H1 (cell line): Measurements from ENCODE around the gene DOCK11. TPM values are rescaled to one million over a fixed set of nuclear protein-coding genes. Genes with fewer than 3 reads are reported as not detected.

ENCODE experiments used
- CTCF ChIA-PET: fragments of 300-600 bp; sonication (Branson Sonifier 250); formaldehyde crosslinking; loops from one replicate; lab custom pipeline; 2021; ENCODE audit not compliant: partially characterized antibody; lab: Charles Lee
- POLR2A ChIA-PET: fragments of 300-600 bp; sonication (Branson Sonifier 250); formaldehyde crosslinking; loops from one replicate; lab custom pipeline; 2021; ENCODE audit warnings: inconsistent platforms; ENCODE audit not compliant: partially characterized antibody; lab: Charles Lee
- DNase-seq, 2 experiments: peaks; one replicate each; pipeline versions ENCODE4 v3.0.0 to v3.0.0-alpha.2; 2010 to 2022; ENCODE audit warnings: low spot score in 2 of 2, low read depth in 1 of 2, mixed read lengths in 1 of 2
- FAIRE-seq: peaks from 2 replicates; lab custom pipeline; 2011; peaks lifted over from hg19 to GRCh38; lab: Jason Lieb, UNC
- H2AFZ ChIP-seq: 2 replicates; pipeline ENCODE4 v1.8.1; 2012; ENCODE audit warnings: low read length, inconsistent platforms
- H2AK5ac ChIP-seq: 2 replicates; pipeline ENCODE4 v1.6.1; 2013; ENCODE audit warnings: low read depth, low read length
- H2BK120ac ChIP-seq: replicated peaks from 2 replicates; pipeline ENCODE3; 2013; ENCODE audit warnings: low read depth, low read length, inconsistent platforms
- H2BK12ac ChIP-seq: 2 replicates; pipeline ENCODE4 v1.6.1; 2013; ENCODE audit warnings: low read depth, low read length
- H2BK15ac ChIP-seq: 2 replicates; pipeline ENCODE4 v1.6.1; 2013; ENCODE audit warnings: low read length
- H2BK20ac ChIP-seq: 2 replicates; pipeline ENCODE4 v1.6.1; 2013; ENCODE audit warnings: low read length
- H2BK5ac ChIP-seq: 2 replicates; pipeline ENCODE4 v1.6.1; 2013; ENCODE audit warnings: low read depth, low read length
- H3K14ac ChIP-seq: 2 replicates; pipeline ENCODE4 v1.6.1; 2013; ENCODE audit warnings: inconsistent platforms; ENCODE audit not compliant: insufficient read length
- H3K18ac ChIP-seq: 2 replicates; pipeline ENCODE4 v1.6.1; 2013; ENCODE audit warnings: low read length; ENCODE audit errors: extremely low read depth
- H3K23ac ChIP-seq: 2 replicates; pipeline ENCODE4 v1.6.1; 2013; ENCODE audit warnings: inconsistent platforms; ENCODE audit not compliant: insufficient read length
- H3K23me2 ChIP-seq: 2 replicates; pipeline ENCODE4 v1.6.1; 2013; ENCODE audit warnings: low read depth, low read length
- H3K27ac ChIP-seq: 2 replicates; pipeline ENCODE4 v1.6.1; 2011; ENCODE audit warnings: low read depth, low read length, inconsistent platforms
- H3K27me3 ChIP-seq, 4 experiments: replicated peaks in 1 of 4; 1 replicate in 1 of 4; 2 replicates in 3 of 4; pipeline versions ENCODE4 v1.6.1 to v1.8.1; 2011 to 2013; ENCODE audit warnings: low read length in 3 of 4, mild to moderate bottlenecking in 3 of 4, inconsistent platforms in 2 of 4, mixed read lengths in 2 of 4, moderate library complexity in 1 of 4; ENCODE audit not compliant: control insufficient read depth in 3 of 4, insufficient read depth in 3 of 4; ENCODE audit errors: extremely low read depth in 1 of 4
- H3K36me3 ChIP-seq, 4 experiments: 2 replicates each; pipeline versions ENCODE4 v1.6.1 to v1.8.1; 2011 to 2013; ENCODE audit warnings: mild to moderate bottlenecking in 4 of 4, low read length in 3 of 4, moderate library complexity in 2 of 4, control low read depth in 1 of 4, inconsistent platforms in 1 of 4; ENCODE audit not compliant: insufficient read depth in 4 of 4, control insufficient read depth in 2 of 4
- H3K4ac ChIP-seq: replicated peaks from 2 replicates; pipeline ENCODE3; 2013; ENCODE audit warnings: low read length, low read depth, mixed read lengths, inconsistent platforms; ENCODE audit not compliant: insufficient read length
- H3K4me1 ChIP-seq, 4 experiments: replicated peaks in 1 of 4; 1 replicate in 1 of 4; 2 replicates in 3 of 4; pipeline versions ENCODE4 v1.6.1 to v1.8.1; 2011 to 2013; ENCODE audit warnings: low read length in 3 of 4, inconsistent platforms in 2 of 4, mixed read lengths in 1 of 4; ENCODE audit not compliant: insufficient read depth in 4 of 4, control insufficient read depth in 3 of 4
- H3K4me2 ChIP-seq, 2 experiments: 2 replicates each; pipeline versions ENCODE4 v1.6.1 to v1.8.1; 2011 to 2013; ENCODE audit warnings: low read depth in 2 of 2, low read length in 2 of 2, control low read depth in 1 of 2, inconsistent platforms in 1 of 2, mild to moderate bottlenecking in 1 of 2; ENCODE audit not compliant: insufficient read depth in 1 of 2
- H3K4me3 ChIP-seq, 4 experiments: fragments of 200-600, 300-600 bp in 1 of 4; sonication (generic), shearing (Covaris generic), sonication (Bioruptor Twin) in 1 of 4; 2 replicates each; pipeline versions ENCODE4 v1.5.1 to v1.8.1; 2011 to 2016; ENCODE audit warnings: low read length in 4 of 4, low read depth in 3 of 4, control low read depth in 2 of 4, inconsistent platforms in 2 of 4, mild to moderate bottlenecking in 2 of 4, mixed read lengths in 1 of 4, moderate library complexity in 1 of 4; ENCODE audit not compliant: insufficient read depth in 2 of 4; ENCODE audit errors: extremely low read depth in 1 of 4
- H3K56ac ChIP-seq: replicated peaks from 2 replicates; pipeline ENCODE3; 2013; ENCODE audit warnings: low read depth, mild to moderate bottlenecking, mixed read lengths, low read length, inconsistent platforms; ENCODE audit not compliant: insufficient read length
- H3K79me1 ChIP-seq: 2 replicates; pipeline ENCODE4 v1.6.1; 2013; ENCODE audit warnings: low read depth, low read length, control low read depth
- H3K79me2 ChIP-seq, 2 experiments: 2 replicates each; pipeline versions ENCODE4 v1.6.1 to v1.8.1; 2012 to 2013; ENCODE audit warnings: low read length in 2 of 2, mild to moderate bottlenecking in 2 of 2, inconsistent platforms in 1 of 2; ENCODE audit not compliant: insufficient read depth in 2 of 2, control insufficient read depth in 1 of 2
- H3K9ac ChIP-seq, 4 experiments: replicated peaks in 1 of 4; 1 replicate in 1 of 4; 2 replicates in 3 of 4; pipeline versions ENCODE4 v1.6.1 to v1.8.1; 2011 to 2013; ENCODE audit warnings: low read depth in 3 of 4, low read length in 3 of 4, control low read depth in 2 of 4, mild to moderate bottlenecking in 2 of 4, moderate library complexity in 2 of 4, inconsistent platforms in 1 of 4; ENCODE audit errors: extremely low read depth in 1 of 4
- H3K9me3 ChIP-seq, 2 experiments: 2 replicates each; pipeline versions ENCODE4 v1.6.1 to v1.8.1; 2012 to 2013; ENCODE audit warnings: mild to moderate bottlenecking in 2 of 2, moderate library complexity in 2 of 2, control low read depth in 1 of 2, inconsistent platforms in 1 of 2, low read depth in 1 of 2, low read length in 1 of 2, mixed read lengths in 1 of 2; ENCODE audit not compliant: insufficient read depth in 2 of 2
- H4K20me1 ChIP-seq, 2 experiments: replicated peaks in 1 of 2; 2 replicates each; pipeline versions ENCODE3 to v1.8.1; 2011 to 2013; ENCODE audit warnings: inconsistent platforms in 2 of 2, low read length in 2 of 2, mild to moderate bottlenecking in 1 of 2; ENCODE audit not compliant: insufficient read depth in 2 of 2, control insufficient read depth in 1 of 2
- H4K5ac ChIP-seq: 2 replicates; pipeline ENCODE4 v1.6.1; 2013; ENCODE audit warnings: low read length, low read depth, mixed read lengths, inconsistent platforms; ENCODE audit not compliant: insufficient read length
- H4K8ac ChIP-seq: 2 replicates; pipeline ENCODE4 v1.8.0; 2013; ENCODE audit warnings: mild to moderate bottlenecking, moderate library complexity, low read length, inconsistent platforms; ENCODE audit not compliant: insufficient read depth; ENCODE audit errors: extremely low read depth
- H4K91ac ChIP-seq: replicated peaks from 2 replicates; pipeline ENCODE3; 2013; ENCODE audit warnings: low read length, mixed read lengths, inconsistent platforms; ENCODE audit not compliant: insufficient read length
- EP300 ChIP-seq, 2 experiments: IDR thresholded peaks; 1 replicate in 1 of 2; 2 replicates in 1 of 2; pipeline ENCODE4 v1.6.1; 2011 to 2012; ENCODE audit warnings: low read depth in 2 of 2, low read length in 2 of 2, mild to moderate bottlenecking in 2 of 2, borderline replicate concordance in 1 of 2, inconsistent platforms in 1 of 2, moderate library complexity in 1 of 2
- EZH2 ChIP-seq: fragments of 200-600 bp; sonication (generic); IDR thresholded peaks from 2 replicates; pipeline ENCODE4 v1.7.1; 2012; ENCODE audit warnings: low read depth, mild to moderate bottlenecking, moderate library complexity, low read length, inconsistent platforms; ENCODE audit not compliant: severe bottlenecking
- SAP30 ChIP-seq: fragments of 300-600 bp; sonication (generic); IDR thresholded peaks from 2 replicates; pipeline ENCODE4 v1.7.1; 2012; ENCODE audit warnings: low read length, moderate library complexity, mild to moderate bottlenecking, inconsistent platforms; ENCODE audit not compliant: insufficient read depth, insufficient replicate concordance
- SIRT6 ChIP-seq: IDR thresholded peaks from one replicate; pipeline ENCODE4 v1.7.1; 2012; ENCODE audit warnings: low read length, inconsistent platforms
- SP1 ChIP-seq: IDR thresholded peaks from 2 replicates; pipeline ENCODE4 v1.6.1; 2011; ENCODE audit warnings: low read depth, low read length
- TAF1 ChIP-seq: IDR thresholded peaks from 2 replicates; pipeline ENCODE4 v1.6.1; 2011; ENCODE audit warnings: mild to moderate bottlenecking, low read depth, low read length
- WGBS, 2 experiments: shearing (Covaris generic) in 1 of 2; methylation state at CpG; one replicate each; pipeline versions ENCODE4 v1.1.6 to v1.1.7; 2013 to 2015; ENCODE audit warnings: low lambda C conversion rate in 2 of 2, mixed read lengths in 2 of 2, inconsistent platforms in 1 of 2, low coverage in 1 of 2, missing lambda C conversion rate in 1 of 2; ENCODE audit not compliant: insufficient replicate concordance in 2 of 2, insufficient coverage in 1 of 2, insufficient read length in 1 of 2; ENCODE audit errors: extremely low coverage in 1 of 2, missing lambda C conversion rate in 1 of 2; 5-methylcytosine and 5-hydroxymethylcytosine counted together
- polyA plus RNA-seq, 7 experiments: library from polyadenylated mRNA; depleted of rRNA in 3 of 7; stranded (reverse) in 5 of 7; unstranded in 2 of 7; fragments of >200 nt in 5 of 7; fragments of 200-250 nt in 2 of 7; gene quantifications; 1 replicate in 5 of 7; 2 replicates in 1 of 7; 4 replicates in 1 of 7; pipeline versions ENCODE4 v1.2.1 to v1.2.3, GENCODE V29; 2011 to 2013; ENCODE audit warnings: missing spikeins in 2 of 7, mixed read lengths in 2 of 7
- total RNA-seq: library from RNA; stranded (reverse); fragmentation: NEBNext Ultra II Directional; extraction: Animal tissue kit (Norgen Biotek cat#: 25700); gene quantifications from 2 replicates; pipeline ENCODE4 v1.2.1, GENCODE V29; 2021

Gene DOCK11
- total and polyA plus RNA-seq, 2 of the 8 experiments (the other 6 are each of a cell fraction or from before 2014, with no cell fraction given): 4.9 to 12.0 TPM

DNA sequence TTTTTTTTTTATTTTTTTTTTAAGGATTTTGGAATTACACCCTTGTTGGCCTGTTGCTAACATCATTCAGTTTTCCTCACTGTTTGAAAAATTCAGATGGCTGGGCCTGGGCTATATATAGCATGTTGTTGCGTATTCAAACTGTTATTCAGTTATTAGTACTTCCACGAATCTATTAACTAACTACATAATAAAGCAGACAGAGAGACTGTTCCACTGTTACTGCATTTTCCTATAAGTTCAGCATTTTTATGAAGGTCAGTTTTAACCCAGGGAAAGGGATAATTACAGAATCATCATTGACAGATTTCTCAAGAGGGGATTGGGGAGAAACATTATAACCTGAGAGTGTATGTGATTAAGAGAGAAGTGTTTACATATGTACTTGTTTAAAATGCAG, 3.1 kb downstream of the DOCK11 start:
- no peaks in the 10 kb centered on the region for H3K79me1 ChIP-seq
- TF ChIP-seq EP300 (IDR thresholded peaks at IDR 0.05; ENCODE audit: borderline replicate concordance in 1 of 2, low read depth in 2 of 2, low read length in 2 of 2): no peak
- TF ChIP-seq SP1: no peak
- TF ChIP-seq TAF1: no peak
- TF ChIP-seq EZH2: no peak
- no peak for TF ChIP-seq SIRT6
- TF ChIP-seq SAP30: no peak
- no peak overlapping the region for H2BK12ac ChIP-seq
- no peak overlapping the region for H3K23ac ChIP-seq
- H4K20me1 ChIP-seq: no peaks in the 10 kb centered on the region
- no peak overlapping the region for H3K18ac ChIP-seq
- H3K36me3 ChIP-seq: no peaks in the 10 kb centered on the region
- H3K14ac ChIP-seq: no peak overlapping the region
- WGBS, 2 experiments: 76% methylated on average over 2 of the region's 2 CpGs; no CpG with 5 or more reads in 1 of the 2 experiments
- H3K56ac ChIP-seq: no peak overlapping the region
- CTCF ChIA-PET: interaction anchor here (0.6 to 2.3 kb wide), 9 partner anchors 10 to 140 kb away, joined by 3 to 8 read pairs (median 4); no protein-coding TSS in a partner anchor
- H2BK5ac ChIP-seq: no peak overlapping the region
- H2BK120ac ChIP-seq: no peak overlapping the region
- peaks cover 5% of the 10 kb centered on the region; the same call in 1 of the 2 replicates for H3K23me2 ChIP-seq
- no peak overlapping the region for H2BK20ac ChIP-seq
- H3K4me1 ChIP-seq: peaks cover 0 to 12% (median 8%) of the 10 kb centered on the region in 4 experiments; a peak in 5 of 7 replicates
- H3K4me3 ChIP-seq: peak overlapping the region in 1 of 4 experiments; percentile 39; a peak in 3 of 8 replicates
- H3K9ac ChIP-seq: no peak overlapping the region
- no peaks in the 10 kb centered on the region for H3K9me3 ChIP-seq
- no peak overlapping the region for H2AFZ ChIP-seq
- peaks cover 0 to 8% of the 10 kb centered on the region in 2 experiments; a peak in 1 of 4 replicates for H3K79me2 ChIP-seq
- no peak overlapping the region for H2AK5ac ChIP-seq
- H3K4ac ChIP-seq: no peak overlapping the region
- no peak overlapping the region for H3K27ac ChIP-seq
- peaks cover 0 to 15% (median 9%) of the 10 kb centered on the region in 4 experiments; a peak in 6 of 7 replicates for H3K27me3 ChIP-seq
- FAIRE-seq (no peak), DNase-seq (no peak)
- no peak overlapping the region for H4K5ac ChIP-seq
- H3K4me2 ChIP-seq: peak overlapping the region; percentile 51 to 57; a peak in 2 of 4 replicates
- H4K8ac ChIP-seq: no peak overlapping the region
- POLR2A ChIA-PET: no interaction called here
- H2BK15ac ChIP-seq: no peak overlapping the region
- H4K91ac ChIP-seq: no peak overlapping the region
